CD4-positive, alpha-beta T cell treated with Interleukin-6 for 4 hours (primary cell): ENCODE results near the gene PKP3.
"Not testable (repeated sequence)": the region's sequence is repeated elsewhere in the genome, so short reads cannot be mapped to it uniquely, and the experiment has no call there.

Experiments used
- DNase-seq: peaks from one replicate; pipeline ENCODE4 v3.0.0-alpha.2; 2020; ENCODE audit warnings: mixed read lengths

Gene PKP3

DNA sequence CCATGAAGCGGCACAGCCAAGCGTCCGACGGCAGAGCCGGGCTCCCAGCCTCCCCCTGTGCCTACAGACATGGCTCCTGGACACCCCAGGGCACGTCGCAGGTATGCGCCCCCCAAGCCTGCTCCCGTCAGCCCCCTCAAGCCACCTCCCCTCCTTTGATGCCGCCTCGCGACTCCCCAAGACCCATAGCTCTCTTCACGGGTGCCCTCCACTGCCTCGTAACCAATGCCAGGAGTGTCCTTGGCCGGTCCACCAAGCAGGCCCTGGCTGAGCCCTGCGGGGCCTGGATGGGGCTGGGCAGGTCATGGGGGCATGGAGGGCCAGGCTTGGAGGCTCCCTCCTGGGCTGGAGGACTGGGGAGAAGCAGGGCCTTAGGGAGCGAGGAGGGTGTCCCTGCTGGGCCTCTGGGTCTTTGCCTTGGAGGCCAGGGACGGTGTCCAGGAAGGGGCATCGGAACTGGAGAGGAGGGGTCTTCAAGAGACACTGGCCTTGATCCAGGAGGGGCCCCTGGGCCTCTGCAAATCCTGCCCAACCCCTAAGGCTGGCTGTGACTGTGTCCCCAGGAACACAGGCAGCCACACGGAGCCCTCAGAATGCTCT is 38.6 kb downstream of the PKP3 start:
- no peak for DNase-seq

DNA sequence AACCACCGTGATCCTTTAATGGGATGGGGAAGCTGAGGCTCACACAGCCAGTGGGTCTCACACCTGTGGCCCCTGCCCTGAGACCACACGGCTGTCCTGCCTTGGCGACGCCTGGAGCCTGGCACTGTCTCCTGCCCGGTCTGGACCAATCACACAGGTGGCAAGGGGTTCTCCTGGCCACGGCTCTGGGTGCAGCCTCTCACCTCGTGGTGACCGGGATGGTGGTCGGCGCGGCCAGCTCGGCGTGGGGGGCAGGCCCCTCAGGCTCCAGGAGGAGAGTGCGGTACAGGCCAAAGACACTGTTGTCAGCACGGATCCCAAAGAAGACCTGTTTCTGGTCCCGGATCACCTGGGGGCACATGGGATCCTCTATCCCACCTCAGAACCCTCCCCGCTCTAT is 39.1 kb downstream of the PKP3 start:
- no peak for DNase-seq

DNA sequence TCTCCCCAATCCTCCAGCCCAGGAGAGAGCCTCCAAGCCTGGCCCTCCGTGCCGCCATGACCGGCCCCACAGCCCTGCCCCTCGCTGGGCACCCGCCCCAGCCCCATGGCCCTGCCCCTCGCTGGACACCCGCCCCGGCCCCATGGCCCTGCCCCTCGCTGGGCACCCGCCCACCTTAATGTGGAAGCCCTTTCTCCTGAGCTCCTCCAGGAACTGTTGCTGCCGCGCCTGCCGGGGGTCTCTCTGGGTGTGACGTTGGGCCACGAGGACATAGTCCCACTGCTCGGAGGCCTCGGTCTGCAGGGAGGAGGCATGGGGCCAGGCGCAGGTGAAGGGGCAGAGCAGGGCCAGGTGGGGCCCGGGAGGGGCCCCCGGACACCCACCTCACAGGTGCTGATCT is 39.6 kb downstream of the PKP3 start:
- no peak for DNase-seq

DNA sequence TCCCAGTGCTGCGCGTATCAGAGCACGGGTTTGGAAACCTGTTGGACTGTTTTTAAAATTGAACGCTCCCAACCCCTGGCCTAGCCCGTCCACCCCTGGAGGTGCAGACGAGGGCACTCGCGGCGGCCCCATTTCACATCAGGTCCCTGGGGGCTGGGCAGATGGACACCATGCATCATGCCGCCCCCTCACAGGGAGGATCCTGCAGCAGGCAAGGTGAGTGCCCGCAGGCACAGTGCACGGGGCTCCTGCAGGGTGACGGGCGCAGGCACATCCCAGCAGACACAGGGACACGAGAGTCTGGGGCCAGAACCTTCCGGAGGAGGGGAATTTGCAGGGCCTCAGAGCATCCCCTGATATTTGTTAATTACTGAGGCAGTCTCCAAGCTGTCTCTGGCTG is 40.5 kb downstream of the PKP3 start:
- DNase-seq, result no peak

DNA sequence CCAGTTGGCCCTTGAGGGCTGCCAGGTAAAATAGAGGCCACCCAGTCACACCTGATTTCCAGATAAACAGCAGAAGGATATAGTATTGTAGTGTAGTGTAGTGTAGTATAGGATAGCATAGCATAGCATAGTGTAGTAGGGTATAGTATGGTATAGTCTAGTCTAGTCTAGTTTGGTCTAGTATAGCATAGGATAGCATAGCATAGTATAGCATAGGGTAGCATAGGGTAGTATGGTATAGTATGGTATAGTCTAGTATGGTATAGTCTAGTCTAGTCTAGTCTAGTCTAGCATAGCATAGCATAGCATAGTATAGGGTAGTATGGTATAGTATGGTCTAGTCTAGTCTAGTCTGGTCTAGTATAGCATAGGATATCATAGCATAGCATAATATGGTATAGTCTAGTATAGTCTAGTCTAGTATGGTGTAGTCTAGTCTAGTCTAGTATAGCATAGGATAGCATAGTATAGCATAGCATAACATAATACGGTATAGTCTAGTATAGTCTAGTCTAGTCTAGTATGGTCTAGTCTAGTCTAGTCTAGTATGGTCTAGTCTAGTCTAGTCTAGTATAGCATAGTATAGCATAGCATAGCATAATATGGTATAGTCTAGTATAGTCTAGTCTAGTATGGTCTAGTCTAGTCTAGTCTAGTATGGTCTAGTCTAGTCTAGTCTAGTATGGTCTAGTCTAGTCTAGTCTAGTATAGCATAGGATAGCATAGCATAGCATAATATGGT is 41.2 kb downstream of the PKP3 start:
- DNase-seq, result not testable (repeated sequence)

DNA sequence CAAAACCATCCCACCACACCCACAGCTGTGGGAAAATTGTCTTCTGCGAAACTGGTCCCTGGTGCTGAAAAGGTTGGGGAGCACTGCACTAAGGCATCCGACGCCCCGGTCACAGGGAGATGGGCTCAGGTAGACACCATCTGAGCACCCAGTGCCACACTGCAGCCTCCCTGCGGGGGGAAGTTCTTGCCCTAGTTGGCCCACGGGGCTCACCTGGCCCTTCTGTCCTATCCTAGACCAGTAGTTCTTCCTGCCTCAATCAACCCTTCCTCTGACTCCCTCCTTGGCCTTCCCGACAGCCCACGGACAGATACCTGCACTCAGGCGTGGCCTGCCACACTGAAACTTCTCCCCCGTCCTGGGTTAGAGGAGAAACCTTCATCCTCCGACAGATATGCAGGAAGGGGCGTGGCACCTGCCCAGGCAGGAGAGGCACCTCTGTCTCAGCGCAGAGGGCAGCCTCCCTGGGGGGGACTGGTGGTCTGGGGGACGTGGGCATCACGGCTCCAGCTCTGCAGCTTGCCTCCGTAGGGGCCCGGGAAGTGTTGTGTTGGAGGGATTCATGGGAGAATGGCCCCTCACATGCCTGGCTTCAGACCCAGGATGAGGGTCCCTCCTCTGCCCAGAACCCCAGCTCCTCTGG is 43.3 kb downstream of the PKP3 start:
- DNase-seq, result no peak

DNA sequence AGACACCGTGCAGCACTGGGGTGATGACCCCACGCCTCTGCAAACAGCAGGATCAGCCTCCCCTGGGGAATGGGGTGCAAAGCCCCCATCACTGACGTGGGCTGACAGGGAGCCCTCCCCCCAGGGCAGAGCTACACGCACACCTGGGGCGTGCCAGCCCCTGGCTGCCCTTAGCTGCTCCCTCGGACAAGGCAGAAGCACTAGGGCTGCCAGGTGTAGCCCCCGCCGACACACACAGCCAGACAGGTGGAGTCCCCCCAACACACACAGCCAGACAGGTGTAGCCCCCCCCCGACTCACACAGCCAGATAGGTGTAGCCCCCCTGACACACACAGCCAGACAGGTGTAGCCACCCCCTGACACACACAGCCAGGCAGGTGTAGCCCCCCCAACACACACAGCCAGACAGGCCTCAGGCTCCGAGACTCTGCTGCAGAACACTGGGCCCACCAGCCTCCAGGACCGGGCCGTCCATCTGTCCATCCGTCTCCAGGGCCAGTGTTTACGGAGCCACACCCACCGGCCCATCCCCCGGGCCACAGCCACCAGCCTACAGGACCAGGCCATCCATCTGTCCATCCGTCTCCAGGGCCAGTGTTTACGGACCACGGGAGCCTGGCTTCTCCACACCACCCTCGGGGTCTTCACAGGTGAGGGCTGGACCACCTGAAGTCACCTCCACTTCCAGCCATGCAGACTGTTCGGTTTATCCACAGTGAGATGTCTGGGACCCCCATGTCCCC is 44.3 kb downstream of the PKP3 start:
- no peak for DNase-seq

DNA sequence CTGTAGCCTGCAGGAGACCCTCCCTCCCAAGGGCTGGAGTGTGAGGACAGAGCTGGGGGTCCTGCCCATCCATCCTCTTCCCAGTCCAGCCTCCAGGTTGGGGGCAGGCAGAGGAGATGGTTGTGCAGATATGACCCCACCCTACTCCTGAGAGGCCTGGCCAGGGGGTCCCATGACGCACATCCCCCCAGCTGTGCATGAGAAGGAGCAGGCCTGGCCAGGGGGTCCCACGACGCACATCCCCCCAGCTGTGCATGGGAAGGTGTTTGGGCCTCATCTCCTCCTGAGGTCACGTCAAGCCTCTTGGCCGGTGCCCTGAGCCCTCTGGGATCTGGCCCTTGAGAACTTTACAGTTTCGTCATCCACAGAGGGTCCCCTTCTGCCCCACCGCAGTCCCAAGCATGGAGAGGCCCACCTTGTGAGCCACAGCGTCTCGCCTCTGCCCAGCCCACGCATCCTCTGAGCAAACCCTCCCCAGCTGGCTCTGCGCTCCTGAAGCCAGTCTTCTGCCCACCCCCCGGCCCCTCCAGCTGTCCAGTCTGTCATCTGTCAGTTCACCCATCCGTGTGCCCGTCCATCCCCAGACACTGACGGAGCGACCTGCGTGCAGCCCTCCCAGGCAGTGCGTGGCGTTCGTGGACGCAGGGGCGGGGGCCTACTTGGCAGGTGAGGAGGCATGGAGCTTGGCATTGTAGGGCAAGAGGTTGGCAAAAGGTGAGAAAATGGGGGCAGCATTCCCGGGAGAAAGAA is 45.5 kb downstream of the PKP3 start:
- no peak for DNase-seq

DNA sequence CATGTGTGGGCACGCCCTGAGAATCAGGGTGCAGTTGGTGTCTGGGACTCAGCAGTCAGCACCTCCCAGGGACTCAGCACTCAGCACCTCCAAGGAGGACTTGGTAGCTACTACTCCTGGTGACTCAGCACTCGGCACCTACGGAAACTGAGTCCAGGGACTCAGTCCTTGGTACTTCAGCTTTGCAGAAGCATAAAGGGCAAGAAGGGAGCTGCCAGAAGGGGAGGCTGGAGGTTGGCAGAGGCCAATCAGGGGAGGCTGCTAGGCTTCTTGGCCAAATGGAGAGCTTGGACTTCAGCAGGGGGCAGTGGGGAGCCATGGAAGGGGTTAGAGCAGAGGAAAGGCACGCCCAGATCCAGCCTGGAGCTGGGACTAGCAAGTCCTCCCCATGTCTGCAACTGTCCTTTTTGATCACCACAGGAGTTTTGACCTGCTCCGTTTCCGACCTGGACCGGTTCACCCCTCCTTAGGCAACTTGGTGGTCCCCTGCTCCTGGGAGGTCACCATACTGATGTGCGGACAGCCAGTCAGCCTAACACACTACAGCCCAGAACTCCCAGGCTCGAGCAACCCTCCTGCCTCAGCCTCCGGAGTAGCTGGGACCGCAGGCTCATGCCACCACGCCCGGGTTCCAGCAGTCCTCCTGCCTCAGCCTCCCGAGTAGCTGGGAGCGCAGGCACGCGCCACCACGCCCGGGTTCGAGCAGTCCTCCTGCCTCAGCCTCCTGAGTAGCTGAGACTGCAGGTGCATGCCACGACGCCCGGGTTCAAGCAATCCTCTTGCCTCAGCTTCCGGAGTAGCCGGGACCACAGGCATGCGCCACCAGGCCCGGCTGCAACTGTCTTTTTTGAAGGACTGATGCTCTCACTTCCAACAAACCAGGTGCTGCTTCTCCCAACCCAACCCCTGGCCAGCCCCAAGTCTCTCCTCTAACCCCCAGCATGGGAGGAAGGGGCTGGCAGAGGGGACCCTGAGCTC is 46.3 kb downstream of the PKP3 start:
- DNase-seq, result no peak

DNA sequence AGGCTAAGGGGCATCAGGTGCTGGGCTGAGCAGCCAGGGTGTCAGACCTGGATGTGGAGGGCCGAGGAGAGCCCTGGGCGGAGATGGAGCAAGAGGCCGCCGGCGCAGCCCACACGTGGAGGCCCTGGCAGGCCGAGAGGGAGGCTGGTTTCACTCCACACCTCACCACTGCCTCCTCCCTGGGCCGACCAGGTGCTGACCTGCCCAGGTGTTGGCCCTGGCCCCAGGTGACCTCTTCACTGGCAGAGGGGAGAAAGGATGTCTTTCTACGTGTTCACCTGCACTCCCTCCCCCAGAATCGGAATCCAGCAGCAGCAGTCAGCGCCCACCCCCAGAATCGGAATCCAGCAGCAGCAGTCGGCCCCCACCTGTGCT is 47.0 kb downstream of the PKP3 start:
- DNase-seq, result no peak

DNA sequence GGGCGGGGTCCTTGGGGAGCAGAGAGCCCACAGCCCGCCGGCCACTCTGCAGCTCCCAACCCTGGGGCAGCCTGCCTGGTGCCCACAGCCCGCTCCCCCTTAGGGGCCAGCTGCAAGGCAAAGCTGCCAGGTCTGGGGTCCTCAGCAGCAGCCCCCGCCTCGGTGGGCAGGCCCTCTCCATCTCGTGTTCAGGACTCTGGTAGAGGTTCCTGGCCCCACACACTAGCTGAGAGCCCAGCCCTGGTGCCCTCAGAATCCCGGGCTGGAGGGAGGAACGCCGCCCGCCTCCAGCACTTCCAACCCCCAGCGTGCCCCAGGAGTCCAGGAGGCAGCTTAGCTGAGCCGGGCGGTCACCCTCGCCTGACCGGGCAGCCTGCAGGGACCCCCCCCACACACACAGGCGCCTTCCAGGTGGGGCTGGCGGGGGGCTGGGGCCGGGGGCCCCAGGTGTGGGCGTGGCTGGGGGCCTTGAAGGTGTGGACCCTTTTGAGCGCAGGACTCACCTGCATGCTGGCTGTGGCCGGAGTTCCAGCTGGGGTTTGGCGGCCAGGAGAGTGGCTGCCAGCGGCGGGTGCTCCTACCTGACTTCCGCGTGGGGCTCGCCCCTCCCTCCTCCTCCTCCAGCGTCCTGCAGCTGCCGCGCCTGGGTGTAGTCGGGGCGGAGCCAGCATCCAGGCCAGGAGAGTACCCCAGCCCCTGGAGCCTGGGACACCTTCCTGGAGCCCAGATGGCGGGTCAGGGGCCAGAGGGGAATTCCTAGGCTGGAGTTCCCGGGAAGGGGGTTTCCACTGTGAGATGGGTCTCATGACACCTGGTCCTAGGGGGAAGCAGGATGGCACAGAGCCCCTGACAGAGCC is 47.6 kb downstream of the PKP3 start, which contains the start of gene ANO9:
TSS of gene ANO9 (minus strand) at position 594 of the 857 bp plus-strand sequence. CDS start at position 509, 85 bp downstream.
- DNase-seq, result peak; percentile 81

DNA sequence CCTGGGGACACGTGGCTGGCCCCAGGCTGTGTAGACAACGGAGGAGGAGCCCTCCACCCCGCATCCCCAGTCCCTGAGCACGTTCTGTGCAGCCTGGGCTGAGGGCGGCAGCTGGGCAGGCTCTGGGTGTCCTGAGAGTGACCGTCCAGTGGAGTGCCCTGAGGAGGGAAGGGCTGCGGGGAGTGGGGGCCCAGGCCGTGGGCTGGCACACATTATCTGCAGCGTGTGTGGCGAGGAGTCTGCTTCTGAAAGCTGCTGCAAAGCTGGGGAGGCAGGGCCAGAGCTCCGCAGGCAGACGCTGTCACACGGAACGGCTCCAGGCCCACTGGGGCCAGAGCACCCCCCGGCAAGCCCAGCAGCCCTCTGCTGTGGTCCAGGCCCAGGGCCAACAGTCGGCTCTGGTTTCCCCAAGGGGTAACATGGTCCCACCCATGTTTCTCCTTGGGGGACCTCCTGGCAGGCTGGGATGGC is 48.6 kb downstream of the PKP3 start:
- no peak for DNase-seq

DNA sequence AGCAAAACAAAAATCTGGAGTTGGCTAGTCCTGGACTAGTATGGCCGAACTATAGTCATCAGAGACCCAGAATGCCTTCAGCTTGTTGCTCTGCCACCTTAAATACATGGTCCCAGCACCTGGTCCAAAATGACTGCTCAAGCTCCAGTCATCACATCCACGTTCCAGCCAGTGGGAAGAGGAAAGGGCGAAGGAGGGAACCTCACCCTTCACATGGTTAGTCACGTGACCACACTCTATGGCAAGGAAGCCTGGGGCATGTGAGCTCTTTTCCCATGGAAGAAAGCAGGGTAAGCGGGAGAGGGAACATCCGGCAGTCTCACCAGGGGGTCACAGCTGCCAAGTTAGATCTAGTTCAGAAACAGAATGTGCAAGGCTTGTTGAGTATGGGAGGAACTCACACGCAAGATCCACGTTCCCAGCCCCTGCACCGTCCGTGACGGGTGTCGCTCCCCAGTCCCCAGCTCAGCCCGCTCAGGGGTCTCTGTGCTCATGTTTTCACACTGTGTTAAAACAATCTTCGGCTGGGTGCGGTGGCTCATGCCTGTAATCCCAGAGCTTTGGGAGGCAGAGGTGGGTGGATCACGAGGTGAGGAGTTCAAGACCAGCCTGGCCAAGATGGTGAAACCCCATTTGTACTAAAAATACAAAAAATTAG is 49.7 kb downstream of the PKP3 start:
- DNase-seq, result no peak

DNA sequence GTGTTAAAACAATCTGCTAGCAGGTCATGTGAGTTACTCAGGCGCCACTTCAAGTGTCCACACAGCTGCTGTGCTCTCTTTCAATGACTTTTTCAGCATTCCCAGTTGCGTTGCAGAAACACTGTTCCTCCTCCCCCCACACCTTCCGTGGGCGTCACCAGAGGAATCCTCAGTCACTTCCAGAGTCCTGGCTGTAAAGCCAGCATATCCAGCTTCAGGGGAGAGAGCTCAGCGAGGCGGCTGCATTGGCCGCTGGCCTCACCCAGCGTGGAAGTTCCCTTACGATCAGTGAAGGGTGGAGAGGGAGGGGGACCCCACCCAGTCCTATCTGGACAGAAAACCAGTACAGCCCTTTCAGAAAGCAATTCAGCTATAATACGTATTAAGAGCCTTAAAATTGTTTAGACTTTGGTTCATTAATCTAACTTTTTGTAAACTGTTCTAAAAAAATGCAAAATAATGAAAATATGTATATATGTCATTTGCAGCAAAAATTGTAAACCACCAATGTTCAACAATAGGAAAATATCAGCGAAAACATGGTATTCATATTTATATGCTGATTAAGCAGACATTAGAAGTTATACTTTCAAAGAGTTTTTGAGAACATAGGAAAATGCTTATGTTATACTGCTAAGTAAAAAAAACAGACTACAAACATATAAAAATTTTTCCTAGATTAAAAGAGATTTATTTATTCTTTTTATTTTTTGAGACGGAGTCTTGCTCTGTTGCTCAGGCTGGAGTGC is 50.6 kb downstream of the PKP3 start:
- DNase-seq, result no peak

DNA sequence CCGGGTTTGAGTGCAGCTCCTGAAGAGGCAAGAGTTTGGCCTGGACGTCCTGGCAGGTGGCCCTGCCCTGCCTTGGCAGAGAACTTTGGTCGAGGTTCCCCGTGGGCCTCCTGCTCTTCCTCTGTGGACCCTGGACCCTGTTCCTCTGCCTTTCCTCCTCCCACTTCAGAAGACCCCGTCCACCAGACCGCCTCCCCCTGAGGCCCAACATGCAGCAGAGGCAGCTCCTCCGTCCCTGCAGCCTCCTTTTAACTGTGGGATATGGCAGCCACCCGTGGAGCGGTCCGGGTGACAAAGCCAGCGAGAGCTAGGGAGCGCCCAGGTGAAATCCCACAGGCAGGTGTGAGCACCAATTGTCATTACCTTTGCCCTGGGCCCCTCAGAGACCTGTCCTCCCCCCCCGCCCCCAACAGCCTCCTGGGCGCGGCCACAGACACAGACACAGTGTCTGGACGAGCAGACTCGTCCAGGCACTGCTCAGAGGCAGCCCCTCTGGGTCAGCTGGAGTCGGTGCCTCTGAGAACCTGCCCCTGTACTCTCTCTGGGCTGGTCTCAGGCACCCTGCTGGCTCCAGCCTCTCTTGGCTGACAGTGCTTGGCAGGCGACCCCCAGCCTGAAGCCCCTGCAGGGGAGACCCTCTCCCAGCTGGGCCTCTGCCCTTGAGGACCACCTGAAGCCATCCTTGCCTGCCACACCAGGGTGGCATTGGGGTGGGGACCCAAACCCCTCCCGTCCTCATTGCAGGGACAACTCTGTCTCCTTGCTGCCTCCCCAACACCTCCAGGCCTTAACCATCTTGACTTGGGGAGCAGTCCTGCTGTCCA is 52.0 kb downstream of the PKP3 start:
- DNase-seq, result no peak

DNA sequence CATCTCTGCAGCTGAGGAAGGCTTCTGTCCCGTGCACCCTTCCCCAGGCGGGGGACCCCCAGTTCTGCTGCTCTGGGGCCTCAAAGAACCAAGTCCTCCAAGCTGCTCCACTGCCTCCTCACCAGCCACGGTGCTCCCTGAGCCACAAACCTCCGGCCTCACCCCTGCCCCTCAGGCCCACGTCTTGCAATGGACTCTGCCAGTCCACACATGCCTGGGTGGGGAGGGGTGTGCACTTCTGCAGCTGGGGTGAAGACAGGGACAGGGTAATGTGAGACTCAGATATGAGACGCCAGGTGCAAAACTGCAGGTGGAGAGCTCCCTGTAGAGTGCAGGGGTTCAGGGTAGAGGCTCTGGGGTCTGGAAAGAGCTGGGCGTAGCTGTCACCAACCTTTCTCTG is 52.9 kb downstream of the PKP3 start:
- DNase-seq, result no peak

DNA sequence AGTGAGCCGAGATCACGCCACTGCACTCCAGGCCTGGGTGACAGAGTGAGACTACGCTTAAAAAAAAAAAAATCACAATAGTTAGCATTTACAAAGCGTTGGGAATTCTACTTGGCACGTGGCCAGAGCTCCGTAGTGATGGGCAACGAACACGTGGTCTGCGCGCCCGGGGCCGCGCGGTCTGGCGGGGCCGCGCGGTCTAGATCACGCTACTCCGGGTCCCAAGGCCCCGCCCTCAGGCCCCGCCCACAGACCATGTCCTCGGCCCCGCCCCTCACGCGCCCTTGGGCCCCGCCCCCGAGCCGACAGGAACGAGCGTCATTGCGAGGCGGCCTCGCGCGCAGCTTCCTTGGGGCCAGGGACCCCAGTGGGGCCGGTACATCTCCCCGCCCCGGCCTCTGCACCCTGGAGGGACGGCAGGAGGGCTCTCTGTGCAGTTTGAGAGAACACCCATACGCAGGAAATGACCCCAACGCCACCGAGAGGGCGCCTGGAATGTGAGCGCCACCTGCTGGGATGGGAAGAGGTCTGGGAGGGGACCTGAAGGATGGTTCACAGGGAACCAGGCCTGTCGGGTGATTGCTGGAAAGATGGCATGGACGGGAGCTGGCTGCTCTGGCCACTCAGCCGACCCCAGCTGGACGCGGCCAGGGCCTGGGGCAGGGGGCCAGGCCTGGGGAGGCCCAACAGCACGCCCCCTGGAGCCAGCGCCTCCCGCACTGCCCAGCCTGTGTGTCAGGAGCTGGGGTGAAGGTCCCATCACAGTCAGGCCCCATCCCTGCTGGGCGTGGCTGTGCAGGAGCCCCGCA is 54.1 kb downstream of the PKP3 start:
- DNase-seq, result peak; percentile 97
